ENCODE results near the gene CD9.

CD9 gene

DNA sequence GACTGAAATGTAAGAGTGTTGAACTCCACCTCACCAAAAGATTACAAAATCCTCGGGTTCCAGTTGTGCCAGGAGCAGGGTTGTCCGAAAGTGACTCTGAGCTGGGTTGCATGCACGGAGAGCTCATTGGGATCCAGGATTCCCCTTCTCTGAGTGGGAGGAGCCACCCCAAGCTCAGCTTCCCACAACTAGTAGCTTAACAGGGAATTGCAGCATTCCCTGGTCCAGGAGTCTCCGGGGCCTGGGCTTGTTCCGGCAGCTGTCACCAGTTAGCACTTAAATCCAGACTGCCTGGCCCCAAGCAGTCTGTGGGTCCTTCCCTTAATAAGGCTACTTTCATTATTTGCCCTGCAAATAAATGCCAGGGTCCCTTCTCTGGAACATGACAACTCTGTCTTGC is 50.1 kb downstream of the CD9 start:
- no peak for DNase-seq

- no peak for DNase-seq
These were observed 53.1 kb downstream of the CD9 start for GRCh38 chr12:6253278-6253677.

DNA sequence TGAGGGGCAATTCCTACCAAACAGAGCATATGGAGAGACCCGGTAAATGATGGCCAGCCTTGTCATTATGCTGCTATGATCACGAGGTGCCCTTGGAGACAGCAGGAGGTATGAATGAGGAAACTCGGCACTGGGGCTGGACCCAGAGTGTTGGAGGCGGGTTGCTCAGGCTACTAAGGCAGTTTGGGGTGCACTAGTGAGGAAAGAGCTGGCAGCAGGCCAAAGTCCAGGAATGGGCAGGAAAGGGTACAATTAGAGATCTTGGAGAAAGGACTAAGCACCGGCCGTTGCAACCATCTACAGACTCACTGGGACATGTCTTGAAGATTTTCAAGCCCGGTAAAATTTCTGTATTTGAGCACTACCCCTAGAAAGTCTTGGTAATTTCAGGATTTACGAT is 54.3 kb downstream of the CD9 start:
- DNase-seq, result no peak

GRCh38 chr12:6257007-6257406 is 56.8 kb downstream of the CD9 start:
- DNase-seq, result no peak

GRCh38 chr12:6262211-6262610 is 62.0 kb downstream of the CD9 start:
- DNase-seq, result no peak

GRCh38 chr12:6262623-6263022 is 62.4 kb downstream of the CD9 start:
- DNase-seq, result no peak

GRCh38 chr12:6263931-6264330 is 63.7 kb downstream of the CD9 start:
- DNase-seq, result no peak

- DNase-seq, result no peak
These were observed 64.3 kb downstream of the CD9 start for GRCh38 chr12:6264402-6265037.

- DNase-seq, result no peak
These were observed 64.8 kb downstream of the CD9 start for GRCh38 chr12:6265038-6265405.

DNA sequence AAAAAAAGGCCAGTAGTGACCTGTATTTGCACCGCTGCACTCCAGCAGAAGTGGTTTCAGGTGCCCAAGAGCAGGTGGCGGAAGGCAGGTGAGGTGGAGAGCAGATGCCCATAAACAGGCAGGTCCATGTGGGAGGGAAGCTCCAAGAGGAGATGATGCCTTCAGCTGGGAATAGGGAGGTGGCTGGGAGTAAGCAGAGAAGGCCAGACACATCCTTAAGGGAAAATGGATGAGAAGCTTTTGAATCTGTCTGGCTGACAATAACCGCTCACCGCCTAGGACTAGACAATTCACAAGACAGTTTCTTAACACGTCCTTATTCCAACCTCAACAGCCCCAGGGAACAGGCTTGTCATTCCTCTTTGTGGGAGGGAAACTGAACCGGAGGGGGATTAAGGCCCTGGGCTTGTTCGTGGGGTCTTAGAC is 66.4 kb downstream of the CD9 start:
- no peak for DNase-seq

DNA sequence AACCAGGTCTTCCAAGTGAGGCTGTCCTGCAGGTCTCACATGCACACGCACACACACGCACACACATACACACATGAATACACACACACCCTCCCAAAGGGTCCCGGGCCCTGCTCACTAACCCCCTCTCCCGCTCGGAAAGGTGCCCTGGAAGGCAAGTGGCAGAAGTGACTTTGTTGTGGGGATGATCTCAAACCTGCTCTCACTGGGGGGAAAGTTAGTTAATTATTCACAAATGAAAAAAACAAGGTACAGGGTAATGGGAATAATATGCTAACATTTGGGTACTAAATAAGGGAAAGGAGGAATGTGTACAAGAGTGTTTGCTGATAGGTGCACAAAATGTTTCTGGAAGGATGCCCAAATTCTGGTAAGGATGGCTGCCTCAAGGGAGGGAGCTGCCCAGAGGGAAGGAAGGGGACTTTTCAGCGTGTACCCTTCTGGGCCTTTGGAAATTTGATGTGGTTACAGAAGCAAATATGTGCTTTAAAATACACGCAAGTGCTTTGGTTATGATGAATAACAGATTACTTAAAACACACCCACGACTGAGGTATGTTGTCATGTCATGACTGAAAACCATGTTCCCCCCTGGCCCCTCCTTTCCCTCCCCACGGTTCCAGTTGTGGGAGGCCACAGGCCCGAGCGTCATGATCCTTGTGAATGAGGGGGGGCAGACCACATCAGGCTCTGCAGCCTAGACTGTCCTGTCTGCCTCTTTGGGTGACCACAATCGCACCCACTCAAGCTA is 66.9 kb downstream of the CD9 start:
- no peak for DNase-seq

DNA sequence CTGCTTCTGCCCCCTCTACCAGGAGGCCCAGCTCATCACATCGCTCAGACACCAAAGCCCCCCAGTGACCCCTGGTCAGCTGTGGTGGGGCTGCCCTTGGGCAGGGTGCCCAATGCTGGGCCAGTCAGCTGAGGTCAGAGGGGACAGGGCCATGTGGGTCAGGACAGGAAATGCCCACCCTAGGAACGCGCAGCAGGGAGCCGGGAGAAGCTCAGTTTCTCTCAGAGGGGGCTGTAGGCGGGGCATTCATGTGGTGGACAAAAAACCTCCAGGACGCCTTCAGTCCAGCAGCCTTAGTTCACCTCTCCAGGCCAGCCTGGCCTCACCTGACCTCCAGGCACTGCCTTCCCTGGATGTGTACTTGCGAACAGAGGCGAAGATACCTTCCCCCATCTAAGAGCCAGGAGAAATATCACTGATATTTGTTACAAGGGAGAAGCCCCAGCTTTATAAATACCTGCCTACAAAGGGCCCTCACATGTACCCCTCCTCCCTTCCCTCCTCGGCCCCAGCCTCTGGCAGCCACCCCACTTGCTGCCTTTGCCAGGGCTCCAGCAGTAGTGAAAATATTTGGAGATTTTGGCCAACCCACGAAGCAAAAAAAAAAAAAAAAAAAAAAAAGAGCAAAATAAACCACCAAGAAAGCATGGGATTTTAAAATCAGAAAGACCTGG is 68.4 kb downstream of the CD9 start:
- no peak for DNase-seq

GRCh38 chr12:6269986-6270385 is 69.8 kb downstream of the CD9 start:
- DNase-seq, result no peak

- DNase-seq, result no peak
These were observed 71.1 kb downstream of the CD9 start for GRCh38 chr12:6271281-6271680.

DNA sequence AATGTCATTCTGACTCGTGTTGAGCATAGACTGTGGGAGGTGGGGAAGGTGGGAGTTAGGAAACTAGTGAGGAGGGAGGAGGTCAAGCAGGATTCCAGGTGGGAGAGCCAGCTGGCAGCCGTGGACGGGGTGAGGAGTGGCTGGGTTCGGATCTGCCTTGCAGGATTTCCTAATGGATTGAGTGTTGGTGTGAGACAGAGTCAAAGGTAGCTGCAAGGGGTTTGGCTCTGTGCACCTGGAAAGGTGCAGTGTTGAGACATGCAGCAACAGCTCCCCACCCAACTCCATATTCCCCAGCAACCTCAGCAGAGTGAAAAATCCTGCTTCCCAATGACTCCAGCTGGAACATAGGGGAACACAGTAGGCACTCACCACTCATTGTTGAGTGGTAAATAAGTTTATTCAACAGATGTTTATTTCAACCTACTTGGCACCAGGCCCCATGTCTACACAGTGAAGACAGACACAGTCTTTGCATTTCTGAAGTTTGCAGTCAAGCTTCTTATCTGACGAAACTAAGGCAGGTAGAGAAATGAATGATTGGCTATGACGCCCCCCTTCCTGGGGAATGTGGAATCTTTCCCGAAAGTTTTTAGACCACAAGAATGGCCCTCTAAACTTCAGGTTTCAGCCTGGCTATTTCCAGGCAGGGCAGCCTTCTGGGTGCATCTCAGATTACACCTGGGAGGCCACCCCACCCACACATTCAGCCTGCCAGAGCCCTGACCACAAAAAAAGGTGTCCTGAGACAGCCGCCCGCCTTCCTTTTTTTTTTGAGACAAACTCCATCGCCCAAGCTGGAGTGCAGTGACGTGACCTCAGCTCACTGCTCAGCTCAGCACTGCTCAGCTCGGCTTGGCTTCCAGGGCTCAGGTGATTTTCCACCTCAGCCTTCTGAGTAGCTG is 72.4 kb downstream of the CD9 start:
- DNase-seq, result no peak

GRCh38 chr12:6273205-6273540 is 73.0 kb downstream of the CD9 start:
- no peak for DNase-seq

- DNase-seq, result no peak
These were observed 73.5 kb downstream of the CD9 start for GRCh38 chr12:6273541-6274230.

DNA sequence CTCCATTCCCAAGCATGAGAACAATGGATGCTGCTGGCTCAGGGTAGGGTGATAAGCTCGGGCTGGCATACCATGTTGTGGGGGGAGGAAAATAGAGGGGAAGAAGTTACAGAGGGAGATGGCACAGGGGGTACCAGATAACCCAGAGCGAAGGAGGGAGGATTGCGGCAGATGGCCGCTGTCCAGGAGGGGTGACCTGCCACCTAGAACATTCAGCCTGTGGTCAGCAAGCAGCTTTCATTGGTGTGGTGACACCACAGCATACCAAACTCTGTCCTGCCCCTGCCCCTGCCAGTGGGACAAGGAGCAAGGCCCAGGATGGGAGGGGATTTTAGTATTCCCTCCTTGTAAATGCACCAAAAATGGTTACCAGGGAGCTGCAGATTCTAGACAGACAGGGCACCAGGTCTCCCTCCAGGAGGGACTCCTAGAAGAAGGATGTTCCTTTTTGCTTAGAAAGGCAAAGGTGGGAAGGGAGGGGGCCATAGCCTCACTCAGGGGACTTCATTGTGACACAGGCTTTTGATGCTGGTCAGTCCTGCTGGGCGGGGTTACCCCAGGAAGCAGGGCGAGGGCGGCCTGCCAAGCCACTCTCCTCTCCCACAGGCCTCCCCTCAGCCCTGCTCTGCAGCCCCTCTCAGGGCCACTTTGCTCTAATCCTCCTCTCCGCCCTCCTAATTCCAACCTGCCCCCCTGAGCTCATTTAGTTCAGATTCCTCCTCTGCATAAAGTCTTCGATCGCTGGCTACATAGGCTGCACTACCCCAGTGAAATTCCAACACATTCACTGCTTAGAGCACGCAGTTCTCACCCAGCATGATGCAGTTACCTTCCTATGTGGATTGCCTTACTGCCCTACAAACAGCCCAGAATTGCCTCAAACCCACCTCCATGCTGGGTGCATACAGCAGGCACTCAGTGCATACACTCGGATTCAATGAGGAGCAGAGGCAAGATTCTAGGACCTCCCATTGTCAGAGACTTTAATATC is 74.3 kb downstream of the CD9 start:
- no peak for DNase-seq

DNA sequence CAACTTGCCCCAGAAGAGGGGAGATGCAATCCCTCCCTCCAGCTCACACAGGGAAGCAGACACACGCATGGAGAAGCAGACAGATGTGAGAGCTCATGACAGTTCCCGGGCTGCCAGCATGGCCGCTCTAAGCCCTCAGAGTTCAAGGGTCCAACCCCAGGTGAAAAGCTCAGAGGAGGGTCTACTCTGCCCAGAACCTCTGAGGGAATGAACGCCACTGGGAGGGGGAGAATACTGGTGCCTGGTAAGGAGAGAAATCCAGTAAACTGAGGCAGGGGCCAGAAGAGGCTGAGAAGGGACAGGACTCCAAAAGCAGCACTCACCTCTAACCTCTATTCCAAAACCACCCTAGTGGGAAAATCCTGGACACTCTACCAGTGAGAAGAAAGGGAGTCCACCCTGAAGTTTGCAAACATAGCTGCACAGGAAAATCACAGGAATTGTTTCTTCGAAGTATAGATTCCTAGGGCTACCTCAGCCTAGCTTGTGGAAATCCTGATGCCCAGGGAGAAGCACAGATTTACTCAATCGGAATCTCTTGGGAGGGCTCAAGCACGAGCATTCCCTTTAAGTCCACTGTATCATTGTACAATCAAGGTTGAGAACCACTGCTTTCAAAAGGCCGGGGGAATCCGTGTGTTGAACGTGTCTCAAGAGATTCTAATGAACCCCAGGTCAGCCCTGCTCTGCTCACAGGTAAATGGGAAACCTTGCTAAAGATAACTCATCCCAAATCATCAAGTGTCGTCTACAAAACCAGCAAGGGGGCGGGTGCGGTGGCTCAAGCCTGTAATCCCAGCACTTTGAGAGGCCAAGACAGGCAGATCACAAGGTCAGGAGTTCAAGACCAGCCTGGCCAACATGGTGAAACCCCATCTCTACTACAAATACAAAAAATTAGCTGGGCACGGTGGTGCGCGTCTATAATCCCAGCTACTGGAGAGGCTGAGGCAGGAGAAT is 76.0 kb downstream of the CD9 start:
- no peak for DNase-seq

GRCh38 chr12:6276956-6277620 is 76.9 kb downstream of the CD9 start:
- no peak for DNase-seq
